Heart left ventricle (tissue), 13 donors: Measurements from ENCODE around the gene PIGM.

Experiments used
- POLR2A ChIP-seq, 2 donors: fragments of 450-650 bp; IDR thresholded peaks; one replicate each; pipeline ENCODE4 v1.6.1; 2017; ENCODE audit warnings: antibody characterized with exemption in 2 of 2, mild to moderate bottlenecking in 2 of 2, moderate library complexity in 2 of 2
- TF ChIP-seq, protein P1 (sequence below), 12 donors: fragments of 200-600 bp; sonication (generic) in 4 of 12; IDR thresholded peaks; one replicate each; pipeline versions ENCODE4 v1.5.0 to v1.8.0; 2018 to 2022; ENCODE audit warnings: antibody characterized with exemption in 12 of 12, mild to moderate bottlenecking in 5 of 12
- donor health status: ischemic (EF 13 %, LVEDD 7.1; RV severe dilation, severe dysfunction).
- donor health status: DM: no; HTN: yes; CAD: no.
- donor health status: DM: no; HTN: no; CAD: no.
- donor health status: ischemic (EF 25% LVEDD 6.9; RV normal size, moderate dysfunction).
- donor health status: ischemic (EF 25% LVEDD 5.7; RV mildly dilated, moderate dysfunction).
- donor health status: ischemic (EF 35%, LVEDD 5.7; RV mildly dilated, moderate dysfunction).
- donor health status: nonischemic (EF 11% LVEDD 7.7; RV severe dilation, severe dysfunction).
- donor health status: DM: yes; HTN: yes; CAD: no.
- donor health status: PGD.
- donor health status: ischemic (EF 29% LVEDD 5.4; RV normal size, mild dysfunction).
- donor health status: nonischemic (EF 23%, LVEDD 6.1; RV moderate dilation, normal function).

DNA sequence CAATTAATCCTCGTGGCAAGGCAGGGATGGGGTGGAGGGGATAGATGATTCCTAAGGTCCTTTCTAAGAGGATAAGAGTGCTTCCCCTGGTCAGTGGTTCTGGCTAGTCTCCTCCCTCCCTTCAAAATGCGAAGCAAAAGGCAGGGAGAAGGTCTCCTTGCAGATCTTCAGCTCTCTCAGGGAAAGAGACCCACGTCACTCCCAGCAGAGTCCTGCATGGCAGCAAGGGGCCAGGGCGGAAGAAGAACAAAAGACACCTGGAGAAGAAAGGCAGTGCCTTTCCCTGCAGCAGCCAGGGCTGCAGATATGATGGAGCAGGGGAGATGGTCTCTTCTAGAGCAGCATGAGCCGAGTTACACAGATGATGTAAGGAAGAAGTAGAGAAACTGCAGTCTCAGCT is 48.1 kb downstream of the PIGM start:
- TF ChIP-seq, protein P1, sequence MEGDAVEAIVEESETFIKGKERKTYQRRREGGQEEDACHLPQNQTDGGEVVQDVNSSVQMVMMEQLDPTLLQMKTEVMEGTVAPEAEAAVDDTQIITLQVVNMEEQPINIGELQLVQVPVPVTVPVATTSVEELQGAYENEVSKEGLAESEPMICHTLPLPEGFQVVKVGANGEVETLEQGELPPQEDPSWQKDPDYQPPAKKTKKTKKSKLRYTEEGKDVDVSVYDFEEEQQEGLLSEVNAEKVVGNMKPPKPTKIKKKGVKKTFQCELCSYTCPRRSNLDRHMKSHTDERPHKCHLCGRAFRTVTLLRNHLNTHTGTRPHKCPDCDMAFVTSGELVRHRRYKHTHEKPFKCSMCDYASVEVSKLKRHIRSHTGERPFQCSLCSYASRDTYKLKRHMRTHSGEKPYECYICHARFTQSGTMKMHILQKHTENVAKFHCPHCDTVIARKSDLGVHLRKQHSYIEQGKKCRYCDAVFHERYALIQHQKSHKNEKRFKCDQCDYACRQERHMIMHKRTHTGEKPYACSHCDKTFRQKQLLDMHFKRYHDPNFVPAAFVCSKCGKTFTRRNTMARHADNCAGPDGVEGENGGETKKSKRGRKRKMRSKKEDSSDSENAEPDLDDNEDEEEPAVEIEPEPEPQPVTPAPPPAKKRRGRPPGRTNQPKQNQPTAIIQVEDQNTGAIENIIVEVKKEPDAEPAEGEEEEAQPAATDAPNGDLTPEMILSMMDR (IDR thresholded peaks at IDR 0.05), result no peak
- no peak for TF ChIP-seq POLR2A (IDR thresholded peaks at IDR 0.05)
